ENCODE results near the gene ADAT1. TPM values are rescaled to one million over a fixed set of nuclear protein-coding genes. Genes with fewer than 3 reads are reported as not detected.
A peak's percentile ranks its signal among the peaks of the same experiment; 100 is the strongest.

Gene ADAT1
- total and polyA plus RNA-seq, 2 of the 13 experiments (the other 11 are each of a cell fraction or from before 2014, with no cell fraction given) = 18.4 to 40.8 TPM

- TF ChIP-seq, protein P1, sequence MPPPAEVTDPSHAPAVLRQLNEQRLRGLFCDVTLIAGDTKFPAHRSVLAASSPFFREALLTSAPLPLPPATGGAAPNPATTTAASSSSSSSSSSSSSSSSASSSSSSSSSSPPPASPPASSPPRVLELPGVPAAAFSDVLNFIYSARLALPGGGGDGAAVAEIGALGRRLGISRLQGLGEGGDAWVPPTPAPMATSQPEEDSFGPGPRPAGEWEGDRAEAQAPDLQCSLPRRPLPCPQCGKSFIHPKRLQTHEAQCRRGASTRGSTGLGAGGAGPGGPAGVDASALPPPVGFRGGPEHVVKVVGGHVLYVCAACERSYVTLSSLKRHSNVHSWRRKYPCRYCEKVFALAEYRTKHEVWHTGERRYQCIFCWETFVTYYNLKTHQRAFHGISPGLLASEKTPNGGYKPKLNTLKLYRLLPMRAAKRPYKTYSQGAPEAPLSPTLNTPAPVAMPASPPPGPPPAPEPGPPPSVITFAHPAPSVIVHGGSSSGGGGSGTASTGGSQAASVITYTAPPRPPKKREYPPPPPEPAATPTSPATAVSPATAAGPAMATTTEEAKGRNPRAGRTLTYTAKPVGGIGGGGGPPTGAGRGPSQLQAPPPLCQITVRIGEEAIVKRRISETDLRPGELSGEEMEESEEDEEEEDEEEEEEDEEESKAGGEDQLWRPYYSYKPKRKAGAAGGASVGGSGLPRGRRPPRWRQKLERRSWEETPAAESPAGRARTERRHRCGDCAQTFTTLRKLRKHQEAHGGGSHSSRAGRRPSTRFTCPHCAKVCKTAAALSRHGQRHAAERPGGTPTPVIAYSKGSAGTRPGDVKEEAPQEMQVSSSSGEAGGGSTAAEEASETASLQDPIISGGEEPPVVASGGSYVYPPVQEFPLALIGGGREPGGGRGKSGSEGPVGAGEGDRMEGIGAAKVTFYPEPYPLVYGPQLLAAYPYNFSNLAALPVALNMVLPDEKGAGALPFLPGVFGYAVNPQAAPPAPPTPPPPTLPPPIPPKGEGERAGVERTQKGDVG (CRISPR knock-in tag; IDR thresholded peaks at IDR 0.05; ENCODE audit: borderline replicate concordance) = peak; percentile 80
- TF ChIP-seq ZFP41 (CRISPR knock-in tag; IDR thresholded peaks at IDR 0.05; ENCODE audit: borderline replicate concordance) (peak; percentile 94), DBP (CRISPR knock-in tag; IDR thresholded peaks at IDR 0.05; ENCODE audit: not compliant biosample characterization) (no peak), MYPOP (CRISPR knock-in tag; IDR thresholded peaks at IDR 0.05) (peak; percentile 71; the same call in 1 of the 2 replicates), NR2C2 (CRISPR knock-in tag; IDR thresholded peaks at IDR 0.05; ENCODE audit: borderline replicate concordance) (peak; percentile 57; the same call in 1 of the 2 replicates), SP4 (CRISPR knock-in tag; IDR thresholded peaks at IDR 0.05) (peak; percentile 62), ZNF792 (CRISPR knock-in tag; IDR thresholded peaks at IDR 0.05) (peak; percentile 40; the same call in 1 of the 2 replicates), ZNF670 (CRISPR knock-in tag; IDR thresholded peaks at IDR 0.05; ENCODE audit: borderline replicate concordance) (peak; percentile 70), ZNF317 (CRISPR knock-in tag; IDR thresholded peaks at IDR 0.05) (peak; percentile 98), ZNF749 (CRISPR knock-in tag; IDR thresholded peaks at IDR 0.05; ENCODE audit: borderline replicate concordance) (no peak), TOE1 (CRISPR knock-in tag; IDR thresholded peaks at IDR 0.05) (0 out of 2 replicates have a peak, but pooled peaks have one; percentile 53), ZNF280B (CRISPR knock-in tag; IDR thresholded peaks at IDR 0.05; ENCODE audit: borderline replicate concordance) (peak; percentile 90), JUND (CRISPR knock-in tag; IDR thresholded peaks at IDR 0.05) (0 out of 2 replicates have a peak, but pooled peaks have one; percentile 26)
- TF ChIP-seq, protein P2, sequence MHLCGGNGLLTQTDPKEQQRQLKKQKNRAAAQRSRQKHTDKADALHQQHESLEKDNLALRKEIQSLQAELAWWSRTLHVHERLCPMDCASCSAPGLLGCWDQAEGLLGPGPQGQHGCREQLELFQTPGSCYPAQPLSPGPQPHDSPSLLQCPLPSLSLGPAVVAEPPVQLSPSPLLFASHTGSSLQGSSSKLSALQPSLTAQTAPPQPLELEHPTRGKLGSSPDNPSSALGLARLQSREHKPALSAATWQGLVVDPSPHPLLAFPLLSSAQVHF (CRISPR knock-in tag; IDR thresholded peaks at IDR 0.05) = 0 out of 2 replicates have a peak, but pooled peaks have one; percentile 29
- TF ChIP-seq, protein P3, sequence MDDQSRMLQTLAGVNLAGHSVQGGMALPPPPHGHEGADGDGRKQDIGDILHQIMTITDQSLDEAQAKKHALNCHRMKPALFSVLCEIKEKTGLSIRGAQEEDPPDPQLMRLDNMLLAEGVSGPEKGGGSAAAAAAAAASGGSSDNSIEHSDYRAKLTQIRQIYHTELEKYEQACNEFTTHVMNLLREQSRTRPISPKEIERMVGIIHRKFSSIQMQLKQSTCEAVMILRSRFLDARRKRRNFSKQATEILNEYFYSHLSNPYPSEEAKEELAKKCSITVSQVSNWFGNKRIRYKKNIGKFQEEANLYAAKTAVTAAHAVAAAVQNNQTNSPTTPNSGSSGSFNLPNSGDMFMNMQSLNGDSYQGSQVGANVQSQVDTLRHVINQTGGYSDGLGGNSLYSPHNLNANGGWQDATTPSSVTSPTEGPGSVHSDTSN (CRISPR knock-in tag; IDR thresholded peaks at IDR 0.05; ENCODE audit: borderline replicate concordance) = no peak
- TF ChIP-seq, protein P4, sequence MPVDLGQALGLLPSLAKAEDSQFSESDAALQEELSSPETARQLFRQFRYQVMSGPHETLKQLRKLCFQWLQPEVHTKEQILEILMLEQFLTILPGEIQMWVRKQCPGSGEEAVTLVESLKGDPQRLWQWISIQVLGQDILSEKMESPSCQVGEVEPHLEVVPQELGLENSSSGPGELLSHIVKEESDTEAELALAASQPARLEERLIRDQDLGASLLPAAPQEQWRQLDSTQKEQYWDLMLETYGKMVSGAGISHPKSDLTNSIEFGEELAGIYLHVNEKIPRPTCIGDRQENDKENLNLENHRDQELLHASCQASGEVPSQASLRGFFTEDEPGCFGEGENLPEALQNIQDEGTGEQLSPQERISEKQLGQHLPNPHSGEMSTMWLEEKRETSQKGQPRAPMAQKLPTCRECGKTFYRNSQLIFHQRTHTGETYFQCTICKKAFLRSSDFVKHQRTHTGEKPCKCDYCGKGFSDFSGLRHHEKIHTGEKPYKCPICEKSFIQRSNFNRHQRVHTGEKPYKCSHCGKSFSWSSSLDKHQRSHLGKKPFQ (CRISPR knock-in tag; IDR thresholded peaks at IDR 0.05; ENCODE audit: insufficient replicate concordance) = peak; percentile 60
Measured at GRCh38 chr16:75555707-75556430, 67.2 kb downstream of the ADAT1 start, which contains the start of gene TMEM231 (continued).
